ENCODE results near the gene RAB8B. TPM values are rescaled to one million over a fixed set of nuclear protein-coding genes. Genes with fewer than 3 reads are reported as not detected.

Gene RAB8B
- total and polyA plus RNA-seq, 9 of the 15 experiments (the other 6 are each of a cell fraction or from before 2014, with no cell fraction given), result 7.8 to 32.1 (median 24.2) TPM

GRCh38 chr15:63243776-63244175 lies 54.4 kb downstream of the RAB8B start (continued):
- TF ChIP-seq TRIM28 (IDR thresholded peaks at IDR 0.05) (peak; percentile 73; the same call in 1 of the 2 replicates), NFXL1 (CRISPR knock-in tag; IDR thresholded peaks at IDR 0.05) (no peak), GABPA (tag; conservative IDR thresholded peaks at IDR 0.05; ENCODE audit: low read depth) (no peak), GTF2A2 (tag; IDR thresholded peaks at IDR 0.05) (no peak), SFPQ (IDR thresholded peaks at IDR 0.05; ENCODE audit: low read depth, low read length) (no peak), FOXJ2 (tag; IDR thresholded peaks at IDR 0.05) (no peak), MEIS2 (IDR thresholded peaks at IDR 0.05; ENCODE audit: partially characterized antibody) (no peak), SP1 (CRISPR knock-in tag; IDR thresholded peaks at IDR 0.05) (no peak), ATF3 (IDR thresholded peaks at IDR 0.05) (no peak), ATF3 (CRISPR knock-in tag; conservative IDR thresholded peaks at IDR 0.05) (no peak), ZNF318 (IDR thresholded peaks at IDR 0.05; ENCODE audit: borderline replicate concordance in 1 of 2, low read depth in 1 of 2) (no peak), SNIP1 (IDR thresholded peaks at IDR 0.05; ENCODE audit: low read depth) (no peak), CTBP1 (IDR thresholded peaks at IDR 0.05; ENCODE audit: borderline replicate concordance) (peak; percentile 55), SIN3B (IDR thresholded peaks at IDR 0.05; ENCODE audit: low read depth) (no peak), NUFIP1 (IDR thresholded peaks at IDR 0.05; ENCODE audit: partially characterized antibody) (no peak), KDM4B (IDR thresholded peaks at IDR 0.05; ENCODE audit: borderline replicate concordance in 2 of 2, low read depth in 1 of 2) (no peak), IRF9 (tag; IDR thresholded peaks at IDR 0.05) (no peak), FOXA1 (IDR thresholded peaks at IDR 0.05; ENCODE audit: borderline replicate concordance) (no peak)
